HepG2 (cell line): ENCODE data around the gene RBBP6. TPM values are rescaled to one million over a fixed set of nuclear protein-coding genes. Genes with fewer than 3 reads are reported as not detected.

Experiments used
- ATAC-seq: fragments of 200-7000 bp; cut with Tn5 transposase; 3 replicates; pipeline ENCODE4 v1.9.1; 2020; ENCODE audit warnings: mild to moderate bottlenecking, moderate library complexity
- BruUV-seq: library from RNA; stranded (reverse); fragments of 400-500 nt; replicated peaks from 2 replicates; lab custom pipeline; 2021; lab: Mats Ljungman, UMichigan
- CTCF ChIA-PET: fragments of 300-600 bp; formaldehyde crosslinking; extraction: SDS; loops from one replicate; lab custom pipeline; 2021; ENCODE audit warnings: low total read pairs, inconsistent platforms, low intra/inter-chr PET ratio; lab: Yijun Ruan, JAX
- POLR2A ChIA-PET: fragments of 350-600 bp; sonication (Branson Sonifier 250); formaldehyde crosslinking; loops from one replicate; lab custom pipeline; 2020; ENCODE audit warnings: antibody characterized with exemption, inconsistent platforms; lab: Yijun Ruan, JAX
- DNase-seq: peaks from one replicate; pipeline ENCODE4 v3.0.0-alpha.2; 2015; ENCODE audit warnings: low spot score
- FAIRE-seq: peaks from 3 replicates; lab custom pipeline; 2011; peaks lifted over from hg19 to GRCh38; lab: Jason Lieb, UNC
- H2AFZ ChIP-seq: one replicate; pipeline ENCODE4 v1.6.1; 2011; ENCODE audit warnings: low read length, inconsistent platforms
- H3K27ac ChIP-seq: fragments of 300-600 bp; 3 replicates; pipeline ENCODE4 v1.8.0; 2011; ENCODE audit warnings: mixed run types, mild to moderate bottlenecking, mixed read lengths, low read length, inconsistent platforms; ENCODE audit not compliant: insufficient read depth; ENCODE audit errors: extremely low read length
- H3K27me3 ChIP-seq, 2 experiments: fragments of 200-600 bp in 1 of 2; 2 replicates in 1 of 2; 3 replicates in 1 of 2; pipeline versions ENCODE4 v1.6.0 to v1.8.0; 2011; ENCODE audit warnings: low read length in 2 of 2, mild to moderate bottlenecking in 2 of 2, moderate library complexity in 2 of 2, inconsistent platforms in 1 of 2; ENCODE audit not compliant: insufficient read depth in 2 of 2, control insufficient read depth in 1 of 2
- H3K36me3 ChIP-seq, 2 experiments: fragments of 200-600 bp in 1 of 2; replicated peaks in 1 of 2; 2 replicates in 1 of 2; 3 replicates in 1 of 2; pipeline versions ENCODE4 v1.5.1 to v1.8.0; 2011; ENCODE audit warnings: low read length in 2 of 2, inconsistent platforms in 1 of 2; ENCODE audit not compliant: insufficient read depth in 2 of 2, control insufficient read depth in 1 of 2
- H3K4me1 ChIP-seq: 2 replicates; pipeline ENCODE4 v1.5.1; 2012; ENCODE audit warnings: low read length, inconsistent platforms; ENCODE audit not compliant: insufficient read depth
- H3K4me2 ChIP-seq: 2 replicates; pipeline ENCODE4 v1.6.0; 2011; ENCODE audit warnings: low read depth, low read length, inconsistent platforms
- H3K4me3 ChIP-seq, 3 experiments: fragments of 200-600 bp in 1 of 3; sonication (generic), shearing (Covaris generic) in 1 of 3; replicated peaks in 1 of 3; 2 replicates each; pipeline ENCODE4 v1.5.1; 2011 to 2016; ENCODE audit warnings: low read length in 3 of 3, inconsistent platforms in 2 of 3, low read depth in 2 of 3, mild to moderate bottlenecking in 2 of 3, control low read depth in 1 of 3, mixed read lengths in 1 of 3; ENCODE audit not compliant: insufficient read depth in 1 of 3
- H3K79me2 ChIP-seq: one replicate; pipeline ENCODE4 v1.6.1; 2011; ENCODE audit warnings: low read length, inconsistent platforms; ENCODE audit not compliant: insufficient read depth
- H3K9ac ChIP-seq: 2 replicates; pipeline ENCODE4 v1.6.0; 2011; ENCODE audit warnings: mild to moderate bottlenecking, low read depth, low read length, inconsistent platforms; ENCODE audit not compliant: insufficient read depth
- H3K9me3 ChIP-seq: 2 replicates; pipeline ENCODE4 v1.5.1; 2012; ENCODE audit warnings: mild to moderate bottlenecking, low read length
- H4K20me1 ChIP-seq: 2 replicates; pipeline ENCODE4 v1.6.0; 2011; ENCODE audit warnings: inconsistent platforms, mild to moderate bottlenecking, low read length, moderate library complexity; ENCODE audit not compliant: insufficient read depth
- ARNT2 ChIP-seq: sonication (generic); formaldehyde crosslinking; IDR thresholded peaks from 2 replicates; pipeline ENCODE4 v1.8.0; 2022; ENCODE audit warnings: mild to moderate bottlenecking, low read depth, missing genetic modification reagents, moderate library complexity
- DNMT3B ChIP-seq: conservative IDR thresholded peaks from 2 replicates; pipeline ENCODE4 v1.6.1; 2016; ENCODE audit warnings: missing biosample characterization, control low read depth
- HMGXB4 ChIP-seq, 2 experiments: sonication (generic) in 1 of 2; formaldehyde crosslinking in 1 of 2; IDR thresholded peaks; 2 replicates each; pipeline versions ENCODE4 v1.4.0 to v1.6.1; 2018 to 2020; ENCODE audit warnings: missing genetic modification reagents in 2 of 2, borderline replicate concordance in 1 of 2, low read depth in 1 of 2, mild to moderate bottlenecking in 1 of 2, missing biosample characterization in 1 of 2
- MED1 ChIP-seq: sonication (generic); formaldehyde crosslinking; IDR thresholded peaks from 2 replicates; pipeline ENCODE4 v1.4.0; 2020; ENCODE audit warnings: missing genetic modification reagents
- PATZ1 ChIP-seq: sonication (generic); formaldehyde crosslinking; IDR thresholded peaks from 2 replicates; pipeline ENCODE4 v1.4.0; 2020; ENCODE audit warnings: missing genetic modification reagents
- SALL1 ChIP-seq: sonication (generic); formaldehyde crosslinking; IDR thresholded peaks from 2 replicates; pipeline ENCODE4 v1.8.0; 2022; ENCODE audit warnings: mild to moderate bottlenecking, missing genetic modification reagents
- SALL2 ChIP-seq: sonication (generic); formaldehyde crosslinking; IDR thresholded peaks from 2 replicates; pipeline ENCODE4 v1.8.1; 2023; ENCODE audit warnings: mild to moderate bottlenecking, missing genetic modification reagents, inconsistent platforms
- SRF ChIP-seq: IDR thresholded peaks from 2 replicates; pipeline ENCODE4 v1.6.1; 2011; ENCODE audit warnings: mild to moderate bottlenecking, low read depth, low read length, moderate library complexity
- ZMYM2 ChIP-seq: sonication (generic); formaldehyde crosslinking; IDR thresholded peaks from 2 replicates; pipeline ENCODE4 v1.8.0; 2022; ENCODE audit warnings: mild to moderate bottlenecking, missing genetic modification reagents
- ZNF549 ChIP-seq: sonication (generic); formaldehyde crosslinking; IDR thresholded peaks from 2 replicates; pipeline ENCODE4 v1.5.0; 2020; ENCODE audit warnings: missing genetic modification reagents
- ZNF629 ChIP-seq: sonication (generic); formaldehyde crosslinking; conservative IDR thresholded peaks from 2 replicates; pipeline ENCODE4 v1.5.0; 2020; ENCODE audit warnings: missing genetic modification reagents
- ZNF781 ChIP-seq: sonication (generic); formaldehyde crosslinking; IDR thresholded peaks from 2 replicates; pipeline ENCODE4 v1.5.1; 2020; ENCODE audit warnings: borderline replicate concordance, mild to moderate bottlenecking, missing genetic modification reagents; ENCODE audit errors: not compliant biosample characterization
- WGBS: methylation state at CpG from one replicate; pipeline ENCODE4 v1.1.6; 2017; ENCODE audit warnings: low lambda C conversion rate; 5-methylcytosine and 5-hydroxymethylcytosine counted together
- in situ Hi-C: cut with HindIII; loops from 2 replicates; pipeline ENCODE4 v1.10.0; 2017; ENCODE audit warnings: low pct_unique_long_range_greater_than_20kb; ENCODE audit not compliant: extremely low pct_ligation_motif_present
- intact Hi-C: fragments of 100-400 bp; cut with micrococcal nuclease; formaldehyde crosslinking; loops from one replicate; pipeline ENCODE4 v1.10.0; 2022; ENCODE audit not compliant: unreplicated experiment
- polyA plus RNA-seq, 8 experiments: library from polyadenylated mRNA; depleted of rRNA in 3 of 8; stranded (reverse) in 7 of 8; unstranded in 1 of 8; fragments of >200 nt; fragmentation: Illumina TruSeq in 4 of 8; extraction: Trizol in 4 of 8; gene quantifications; 2 replicates each; pipeline versions ENCODE4 v1.2.1 to v1.2.3, GENCODE V29; 2011 to 2016; ENCODE audit warnings: low read depth in 4 of 8, missing spikeins in 1 of 8, mixed read lengths in 1 of 8; ENCODE audit not compliant: insufficient read depth in 1 of 8
- total RNA-seq, 5 experiments: library from RNA; depleted of rRNA; stranded (reverse); fragments of >200 nt; fragmentation: Illumina TruSeq; extraction: Trizol; gene quantifications; 2 replicates each; pipeline ENCODE4 v1.2.3, GENCODE V29; 2016; ENCODE audit warnings: low read depth in 1 of 5
- TF ChIP-seq, protein P1 (sequence below): sonication (generic); formaldehyde crosslinking; IDR thresholded peaks from 2 replicates; pipeline ENCODE4 v1.5.1; 2020; ENCODE audit warnings: mild to moderate bottlenecking, missing genetic modification reagents
- TF ChIP-seq, protein P2 (sequence below): sonication (generic); formaldehyde crosslinking; IDR thresholded peaks from 2 replicates; pipeline ENCODE4 v1.4.0; 2020; ENCODE audit warnings: missing genetic modification reagents

RBBP6 gene
- total and polyA plus RNA-seq, 2 of the 13 experiments (the other 11 are each of a cell fraction or from before 2014, with no cell fraction given) = 37.1 to 70.9 TPM

- peak overlapping the region in 2 of 3 experiments; percentile 20 to 53; a peak in 4 of 6 replicates for H3K4me3 ChIP-seq
- TF ChIP-seq ZNF629 (CRISPR knock-in tag) = no peak
- TF ChIP-seq, protein P1, sequence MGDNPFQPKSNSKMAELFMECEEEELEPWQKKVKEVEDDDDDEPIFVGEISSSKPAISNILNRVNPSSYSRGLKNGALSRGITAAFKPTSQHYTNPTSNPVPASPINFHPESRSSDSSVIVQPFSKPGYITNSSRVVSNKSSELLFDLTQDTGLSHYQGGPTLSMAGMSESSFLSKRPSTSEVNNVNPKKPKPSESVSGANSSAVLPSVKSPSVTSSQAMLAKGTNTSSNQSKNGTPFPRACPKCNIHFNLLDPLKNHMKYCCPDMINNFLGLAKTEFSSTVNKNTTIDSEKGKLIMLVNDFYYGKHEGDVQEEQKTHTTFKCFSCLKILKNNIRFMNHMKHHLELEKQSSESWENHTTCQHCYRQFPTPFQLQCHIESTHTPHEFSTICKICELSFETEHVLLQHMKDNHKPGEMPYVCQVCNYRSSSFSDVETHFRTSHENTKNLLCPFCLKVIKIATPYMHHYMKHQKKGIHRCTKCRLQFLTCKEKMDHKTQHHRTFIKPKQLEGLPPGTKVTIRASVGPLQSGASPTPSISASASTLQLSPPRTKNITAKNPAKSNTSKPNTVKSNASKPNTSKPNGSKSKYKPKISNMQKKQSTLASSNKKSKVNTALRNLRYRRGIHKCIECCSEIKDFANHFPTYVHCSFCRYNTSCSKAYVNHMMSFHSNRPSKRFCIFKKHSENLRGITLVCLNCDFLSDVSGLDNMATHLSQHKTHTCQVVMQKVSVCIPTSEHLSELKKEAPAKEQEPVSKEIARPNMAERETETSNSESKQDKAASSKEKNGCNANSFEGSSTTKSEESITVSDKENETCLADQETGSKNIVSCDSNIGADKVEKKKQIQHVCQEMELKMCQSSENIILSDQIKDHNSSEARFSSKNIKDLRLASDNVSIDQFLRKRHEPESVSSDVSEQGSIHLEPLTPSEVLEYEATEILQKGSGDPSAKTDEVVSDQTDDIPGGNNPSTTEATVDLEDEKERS (CRISPR knock-in tag) = peak; percentile 65; the same call in 1 of the 2 replicates
- peak; percentile 70 for TF ChIP-seq ZMYM2 (CRISPR knock-in tag)
- no peak for TF ChIP-seq SRF
- TF ChIP-seq SALL1 (CRISPR knock-in tag) = peak; percentile 62
- TF ChIP-seq MED1 = peak; percentile 52; the same call in 1 of the 2 replicates
- TF ChIP-seq, protein P2, sequence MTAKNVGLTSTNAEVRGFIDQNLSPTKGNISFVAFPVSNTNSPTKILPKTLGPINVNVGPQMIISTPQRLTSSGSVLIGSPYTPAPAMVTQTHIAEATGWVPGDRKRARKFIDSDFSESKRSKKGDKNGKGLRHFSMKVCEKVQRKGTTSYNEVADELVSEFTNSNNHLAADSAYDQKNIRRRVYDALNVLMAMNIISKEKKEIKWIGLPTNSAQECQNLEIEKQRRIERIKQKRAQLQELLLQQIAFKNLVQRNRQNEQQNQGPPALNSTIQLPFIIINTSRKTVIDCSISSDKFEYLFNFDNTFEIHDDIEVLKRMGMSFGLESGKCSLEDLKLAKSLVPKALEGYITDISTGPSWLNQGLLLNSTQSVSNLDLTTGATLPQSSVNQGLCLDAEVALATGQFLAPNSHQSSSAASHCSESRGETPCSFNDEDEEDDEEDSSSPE (CRISPR knock-in tag) = 0 out of 2 replicates have a peak, but pooled peaks have one; percentile 21
- TF ChIP-seq PATZ1 (CRISPR knock-in tag) = 0 out of 2 replicates have a peak, but pooled peaks have one; percentile 19
- no peak for TF ChIP-seq SALL2
- no peak for TF ChIP-seq DNMT3B (CRISPR knock-in tag)
- TF ChIP-seq HMGXB4 (CRISPR knock-in tag; IDR thresholded peaks at IDR 0.05; ENCODE audit: borderline replicate concordance in 1 of 2, low read depth in 1 of 2) = peak; percentile 46 to 94; a peak in 3 of 4 replicates
- no peak for TF ChIP-seq ZNF781 (CRISPR knock-in tag)
- no peak for TF ChIP-seq ZNF549 (CRISPR knock-in tag)
- TF ChIP-seq ARNT2 (CRISPR knock-in tag) = peak; percentile 57; the same call in 1 of the 2 replicates
Measured at GRCh38 chr16:24516900-24517669, 22.3 kb upstream of the RBBP6 start.

More at GRCh38 chr16:24516900-24517669, 22.3 kb upstream of the RBBP6 start:
- Histone ChIP-seq H3K4me1 (peaks cover 17% of the 10 kb centered on the region), H3K9ac (no peak overlapping the region), H2AFZ (no peak overlapping the region), H3K27ac (no peak overlapping the region), H3K9me3 (no peaks in the 10 kb centered on the region), H3K27me3 (no peaks in the 10 kb centered on the region; a peak in 1 of 5 replicates), H3K79me2 (no peaks in the 10 kb centered on the region), H3K36me3 (no peaks in the 10 kb centered on the region), H4K20me1 (no peaks in the 10 kb centered on the region), H3K4me2 (peak overlapping the region; percentile 50)
- ChIA-PET CTCF (interaction anchor here (1.4 to 2.8 kb wide), 4 partner anchors 18 to 175 kb away, joined by 6 to 23 read pairs (median 14); partner anchors contain the start of gene RBBP6), POLR2A (interaction anchor here (0.9 kb wide), 1 partner anchor 22 kb away, joined by 3 read pairs; the partner anchor contains the start of gene RBBP6)
- DNase-seq (peak; percentile 91), FAIRE-seq (peak; percentile 96), ATAC-seq (peak; percentile 92)
- intact Hi-C loops = loop anchor here (1.0 to 10.0 kb wide), 4 partner anchors 23 to 288 kb away; no protein-coding TSS in a partner anchor
- in situ Hi-C loops = no loop called here
- BruUV-seq = no TSS peak
- 12% methylated on average over 20 of the region's 20 CpGs for WGBS
